ENCODE measurements around the gene DNMT3B.

Gene DNMT3B

DNA sequence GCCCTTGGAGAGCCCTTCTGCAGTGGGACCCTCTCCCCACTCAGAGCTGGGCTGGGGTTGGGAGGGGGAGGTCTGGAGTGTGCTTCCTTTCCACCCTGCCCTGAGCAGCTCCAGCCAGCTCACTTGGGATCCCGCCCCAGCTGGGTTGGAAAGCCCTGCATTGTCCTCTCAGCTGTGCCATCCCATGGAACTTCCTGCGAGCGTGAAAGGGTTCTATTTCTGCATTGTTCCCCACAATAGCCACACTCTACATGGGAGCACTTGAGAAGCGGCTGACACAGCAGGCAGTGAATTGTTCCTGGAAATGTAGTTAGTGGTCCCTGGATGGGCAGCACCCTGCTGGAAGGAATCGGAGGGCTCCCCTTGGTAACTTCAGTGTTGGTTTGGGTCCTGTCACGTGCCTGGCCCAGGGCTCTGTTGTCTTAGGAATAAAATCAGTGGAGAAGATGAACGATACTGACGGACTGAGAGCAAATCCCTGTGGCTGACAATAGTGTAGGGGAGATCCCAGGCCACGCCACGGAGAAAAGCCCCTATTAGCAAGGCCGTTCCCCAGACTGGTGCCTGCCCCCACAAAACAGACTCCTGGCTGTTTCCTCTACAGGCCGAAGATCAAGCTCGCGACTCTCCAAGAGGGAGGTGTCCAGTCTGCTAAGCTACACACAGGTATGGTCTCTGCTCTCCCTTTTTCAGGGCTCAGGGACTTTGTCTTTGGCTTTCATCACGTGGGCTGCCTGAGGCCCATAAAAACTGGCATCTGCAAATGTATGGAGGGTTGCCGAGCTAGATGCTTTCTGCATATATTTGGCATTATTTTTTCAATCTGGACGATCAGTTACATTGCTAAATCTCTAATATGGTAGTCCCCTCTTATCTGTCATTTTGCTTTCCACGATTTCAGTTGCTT lies 18.8 kb downstream of the DNMT3B start:
- Histone ChIP-seq H2BK5ac (ENCODE audit: low read depth, low read length, poor library complexity, severe bottlenecking) (no peak overlapping the region), H3K36me3 (ENCODE audit: control insufficient read depth in 1 of 2, insufficient read depth in 2 of 2, low read depth in 1 of 2, low read length in 2 of 2) (peaks cover 16 to 34% of the 10 kb centered on the region in 2 experiments), H3K18ac (ENCODE audit: low read depth in 1 of 2, low read length in 2 of 2) (no peak overlapping the region), H3K4me1 (ENCODE audit: control insufficient read depth, insufficient read depth, low read depth, low read length) (peaks cover 12% of the 10 kb centered on the region), H3K9me3 (ENCODE audit: control insufficient read depth, low read length) (no peaks in the 10 kb centered on the region), H3K4ac (ENCODE audit: low read depth in 1 of 2, low read length in 2 of 2) (no peak overlapping the region), H3K27ac (ENCODE audit: low read length, poor library complexity, severe bottlenecking) (no peak overlapping the region), H3K4me2 (ENCODE audit: low read length, poor library complexity, severe bottlenecking) (no peak overlapping the region), H2BK12ac (ENCODE audit: low read length in 2 of 2) (no peak overlapping the region), H4K8ac (ENCODE audit: low read length) (no peak overlapping the region), H3K4me3 (ENCODE audit: insufficient read depth in 1 of 2, low read depth in 1 of 2, low read length in 2 of 2) (no peak overlapping the region), H3K23ac (ENCODE audit: low read length in 2 of 2) (no peak overlapping the region), H3K79me1 (replicated peaks; ENCODE audit: low read length, poor library complexity, severe bottlenecking) (peaks cover 13% of the 10 kb centered on the region), H2AFZ (ENCODE audit: low read depth, low read length) (no peak overlapping the region), H3K9ac (ENCODE audit: low read length) (no peak overlapping the region), H3K27me3 (ENCODE audit: control insufficient read depth in 1 of 2, insufficient read depth in 1 of 2, low read length in 2 of 2) (no peaks in the 10 kb centered on the region), H2BK15ac (ENCODE audit: low read depth, poor library complexity, severe bottlenecking) (no peak overlapping the region), H2BK120ac (ENCODE audit: low read depth, low read length) (no peak overlapping the region), H4K91ac (ENCODE audit: low read length) (no peak overlapping the region), H2AK5ac (ENCODE audit: low read length, severe bottlenecking) (no peak overlapping the region), H3K14ac (ENCODE audit: low read length in 2 of 2) (no peak overlapping the region)
- whole genome bisulfite sequencing: 93% methylated on average over 18 of the region's 18 CpGs
- DNase-seq: no peak

DNA sequence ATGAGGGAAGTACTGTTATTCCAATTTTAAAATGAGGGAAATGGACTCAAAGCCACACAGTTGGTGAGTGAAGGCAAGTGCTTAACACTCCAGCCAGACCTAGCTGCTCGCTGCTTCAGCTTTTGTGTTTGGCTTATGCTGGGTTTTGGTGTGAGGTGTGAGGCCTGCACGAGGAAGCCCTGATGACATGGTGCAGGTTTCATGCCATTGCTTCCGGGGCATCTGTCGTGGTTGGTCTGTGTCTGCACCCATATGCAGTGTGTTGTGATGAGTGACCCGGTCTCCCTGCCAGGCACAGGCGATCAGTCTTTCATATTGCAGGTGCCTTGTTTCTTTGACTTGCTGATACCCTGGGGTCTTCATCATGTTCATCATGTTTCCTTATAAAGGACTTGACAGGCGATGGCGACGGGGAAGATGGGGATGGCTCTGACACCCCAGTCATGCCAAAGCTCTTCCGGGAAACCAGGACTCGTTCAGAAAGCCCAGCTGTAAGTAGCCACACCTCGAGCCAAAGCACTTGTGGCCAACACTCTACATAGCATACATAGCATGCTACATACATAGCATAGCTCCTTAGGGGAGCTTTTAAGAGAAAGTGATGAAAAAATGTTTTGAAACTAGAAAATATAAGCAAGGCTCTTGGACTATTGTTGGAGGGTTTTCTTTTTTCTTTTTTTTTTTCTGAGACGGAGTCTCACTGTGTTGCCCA lies 22.3 kb downstream of the DNMT3B start:
- Histone ChIP-seq H2BK12ac (ENCODE audit: low read length in 2 of 2) (no peak overlapping the region), H3K23ac (ENCODE audit: low read length in 2 of 2) (no peak overlapping the region), H2BK5ac (ENCODE audit: low read depth, low read length, poor library complexity, severe bottlenecking) (no peak overlapping the region), H3K9ac (ENCODE audit: low read length) (no peak overlapping the region), H3K18ac (ENCODE audit: low read depth in 1 of 2, low read length in 2 of 2) (no peak overlapping the region), H2BK15ac (ENCODE audit: low read depth, poor library complexity, severe bottlenecking) (no peak overlapping the region), H3K4me1 (ENCODE audit: control insufficient read depth, insufficient read depth, low read depth, low read length) (peaks cover 2% of the 10 kb centered on the region), H3K27ac (ENCODE audit: low read length, poor library complexity, severe bottlenecking) (no peak overlapping the region), H2BK120ac (ENCODE audit: low read depth, low read length) (no peak overlapping the region), H3K4ac (ENCODE audit: low read depth in 1 of 2, low read length in 2 of 2) (no peak overlapping the region), H3K9me3 (ENCODE audit: control insufficient read depth, low read length) (no peaks in the 10 kb centered on the region), H3K79me1 (replicated peaks; ENCODE audit: low read length, poor library complexity, severe bottlenecking) (peaks cover 3% of the 10 kb centered on the region), H3K27me3 (ENCODE audit: control insufficient read depth in 1 of 2, insufficient read depth in 1 of 2, low read length in 2 of 2) (no peaks in the 10 kb centered on the region), H4K8ac (ENCODE audit: low read length) (no peak overlapping the region), H3K4me3 (ENCODE audit: insufficient read depth in 1 of 2, low read depth in 1 of 2, low read length in 2 of 2) (no peak overlapping the region), H2AK5ac (ENCODE audit: low read length, severe bottlenecking) (no peak overlapping the region), H2AFZ (ENCODE audit: low read depth, low read length) (no peak overlapping the region), H4K91ac (ENCODE audit: low read length) (no peak overlapping the region), H3K14ac (ENCODE audit: low read length in 2 of 2) (no peak overlapping the region), H3K36me3 (ENCODE audit: control insufficient read depth in 1 of 2, insufficient read depth in 2 of 2, low read depth in 1 of 2, low read length in 2 of 2) (peaks cover 29 to 68% of the 10 kb centered on the region in 2 experiments), H3K4me2 (ENCODE audit: low read length, poor library complexity, severe bottlenecking) (no peak overlapping the region)
- DNase-seq: no peak
- 96% methylated on average over 11 of the region's 13 CpGs for WGBS

DNA sequence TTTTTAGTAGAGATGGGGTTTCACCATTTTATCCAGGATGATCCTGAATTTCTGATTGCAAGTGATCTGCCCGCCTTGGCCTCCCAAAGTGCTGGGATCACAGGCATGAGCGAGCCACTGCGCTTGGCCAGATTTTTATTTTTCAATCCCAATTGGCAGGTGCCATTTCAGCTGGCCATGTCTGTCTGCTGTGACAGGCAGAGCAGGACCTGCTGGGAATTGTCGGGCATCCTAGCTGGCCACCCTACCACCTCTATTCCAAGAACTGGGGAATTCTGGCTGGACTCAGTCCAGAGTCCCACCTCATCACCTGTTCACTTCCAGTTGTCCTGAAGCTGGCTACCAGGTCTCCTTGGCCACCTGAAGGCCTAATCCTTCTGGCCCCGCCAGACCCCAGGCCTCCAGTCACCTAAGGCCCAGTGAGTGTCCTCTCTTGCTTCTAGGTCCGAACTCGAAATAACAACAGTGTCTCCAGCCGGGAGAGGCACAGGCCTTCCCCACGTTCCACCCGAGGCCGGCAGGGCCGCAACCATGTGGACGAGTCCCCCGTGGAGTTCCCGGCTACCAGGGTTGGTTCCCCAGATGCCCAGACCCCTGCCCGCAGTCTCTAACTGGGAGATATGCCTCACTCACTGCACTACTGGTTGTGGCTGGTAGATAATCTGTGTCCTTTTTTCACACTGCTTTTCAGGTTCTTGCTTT lies 24.0 kb downstream of the DNMT3B start:
- H3K4me1 ChIP-seq (ENCODE audit: control insufficient read depth, insufficient read depth, low read depth, low read length): peaks cover 4% of the 10 kb centered on the region
- no peaks in the 10 kb centered on the region for H3K27me3 ChIP-seq (ENCODE audit: control insufficient read depth in 1 of 2, insufficient read depth in 1 of 2, low read length in 2 of 2)
- H3K4me3 ChIP-seq (ENCODE audit: insufficient read depth in 1 of 2, low read depth in 1 of 2, low read length in 2 of 2): no peak overlapping the region
- no peak overlapping the region for H3K9ac ChIP-seq (ENCODE audit: low read length)
- H3K14ac ChIP-seq (ENCODE audit: low read length in 2 of 2): no peak overlapping the region
- H3K4me2 ChIP-seq (ENCODE audit: low read length, poor library complexity, severe bottlenecking): no peak overlapping the region
- H2BK15ac ChIP-seq (ENCODE audit: low read depth, poor library complexity, severe bottlenecking): no peak overlapping the region
- no peak overlapping the region for H3K27ac ChIP-seq (ENCODE audit: low read length, poor library complexity, severe bottlenecking)
- H3K36me3 ChIP-seq (ENCODE audit: control insufficient read depth in 1 of 2, insufficient read depth in 2 of 2, low read depth in 1 of 2, low read length in 2 of 2): peaks cover 22 to 66% of the 10 kb centered on the region in 2 experiments
- H3K4ac ChIP-seq (ENCODE audit: low read depth in 1 of 2, low read length in 2 of 2): no peak overlapping the region
- no peaks in the 10 kb centered on the region for H3K9me3 ChIP-seq (ENCODE audit: control insufficient read depth, low read length)
- 95% methylated on average over 16 of the region's 16 CpGs for WGBS
- H2AK5ac ChIP-seq (ENCODE audit: low read length, severe bottlenecking): no peak overlapping the region
- DNase-seq: no peak
- no peak overlapping the region for H3K18ac ChIP-seq (ENCODE audit: low read depth in 1 of 2, low read length in 2 of 2)
- H3K23ac ChIP-seq (ENCODE audit: low read length in 2 of 2): no peak overlapping the region
- H2BK5ac ChIP-seq (ENCODE audit: low read depth, low read length, poor library complexity, severe bottlenecking): no peak overlapping the region
- H4K8ac ChIP-seq (ENCODE audit: low read length): no peak overlapping the region
- H4K91ac ChIP-seq (ENCODE audit: low read length): no peak overlapping the region
- no peak overlapping the region for H2BK12ac ChIP-seq (ENCODE audit: low read length in 2 of 2)
- H2BK120ac ChIP-seq (ENCODE audit: low read depth, low read length): no peak overlapping the region
- no peak overlapping the region for H2AFZ ChIP-seq (ENCODE audit: low read depth, low read length)
- no peaks in the 10 kb centered on the region for H3K79me1 ChIP-seq (replicated peaks; ENCODE audit: low read length, poor library complexity, severe bottlenecking)

DNA sequence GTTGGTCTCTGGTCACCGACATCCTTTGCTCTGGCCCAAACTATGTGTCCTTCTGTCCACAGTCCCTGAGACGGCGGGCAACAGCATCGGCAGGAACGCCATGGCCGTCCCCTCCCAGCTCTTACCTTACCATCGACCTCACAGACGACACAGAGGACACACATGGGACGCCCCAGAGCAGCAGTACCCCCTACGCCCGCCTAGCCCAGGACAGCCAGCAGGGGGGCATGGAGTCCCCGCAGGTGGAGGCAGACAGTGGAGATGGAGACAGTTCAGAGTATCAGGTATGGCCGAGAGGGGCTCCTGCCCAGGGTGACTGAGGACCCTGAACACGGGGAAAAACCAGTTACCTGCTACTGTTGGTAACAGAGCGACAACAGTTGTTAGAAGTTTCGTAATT lies 25.0 kb downstream of the DNMT3B start:
- WGBS: 95% methylated on average over 15 of the region's 16 CpGs
- H2AFZ ChIP-seq (ENCODE audit: low read depth, low read length): no peak overlapping the region
- H2BK15ac ChIP-seq (ENCODE audit: low read depth, poor library complexity, severe bottlenecking): no peak overlapping the region
- no peak for DNase-seq
- H3K79me1 ChIP-seq (replicated peaks; ENCODE audit: low read length, poor library complexity, severe bottlenecking): no peaks in the 10 kb centered on the region
- no peak overlapping the region for H3K14ac ChIP-seq (ENCODE audit: low read length in 2 of 2)
- no peak overlapping the region for H2BK12ac ChIP-seq (ENCODE audit: low read length in 2 of 2)
- no peak overlapping the region for H3K27ac ChIP-seq (ENCODE audit: low read length, poor library complexity, severe bottlenecking)
- H3K27me3 ChIP-seq (ENCODE audit: control insufficient read depth in 1 of 2, insufficient read depth in 1 of 2, low read length in 2 of 2): no peaks in the 10 kb centered on the region
- H3K4ac ChIP-seq (ENCODE audit: low read depth in 1 of 2, low read length in 2 of 2): no peak overlapping the region
- H4K91ac ChIP-seq (ENCODE audit: low read length): no peak overlapping the region
- H2AK5ac ChIP-seq (ENCODE audit: low read length, severe bottlenecking): no peak overlapping the region
- H3K4me3 ChIP-seq (ENCODE audit: insufficient read depth in 1 of 2, low read depth in 1 of 2, low read length in 2 of 2): peak overlapping the region in 1 of 2 experiments; percentile 3
- no peaks in the 10 kb centered on the region for H3K9me3 ChIP-seq (ENCODE audit: control insufficient read depth, low read length)
- H3K23ac ChIP-seq (ENCODE audit: low read length in 2 of 2): no peak overlapping the region
- H2BK120ac ChIP-seq (ENCODE audit: low read depth, low read length): no peak overlapping the region
- no peak overlapping the region for H3K9ac ChIP-seq (ENCODE audit: low read length)
- no peak overlapping the region for H3K18ac ChIP-seq (ENCODE audit: low read depth in 1 of 2, low read length in 2 of 2)
- H4K8ac ChIP-seq (ENCODE audit: low read length): no peak overlapping the region
- peaks cover 4% of the 10 kb centered on the region for H3K4me1 ChIP-seq (ENCODE audit: control insufficient read depth, insufficient read depth, low read depth, low read length)
- H3K36me3 ChIP-seq (ENCODE audit: control insufficient read depth in 1 of 2, insufficient read depth in 2 of 2, low read depth in 1 of 2, low read length in 2 of 2): peaks cover 26 to 66% of the 10 kb centered on the region in 2 experiments
- no peak overlapping the region for H2BK5ac ChIP-seq (ENCODE audit: low read depth, low read length, poor library complexity, severe bottlenecking)
- H3K4me2 ChIP-seq (ENCODE audit: low read length, poor library complexity, severe bottlenecking): no peak overlapping the region

All from mesenchymal stem cell (in vitro differentiated cells and primary cell).